ENCODE data around the gene IQGAP2.
"Not testable (repeated sequence)": the region's sequence is repeated elsewhere in the genome, so short reads cannot be mapped to it uniquely, and the experiment has no call there.

GRCh38 chr5:76437507-76437906 is 34.4 kb downstream of the IQGAP2 start:
- not testable (repeated sequence) for TF ChIP-seq PPARA (CRISPR knock-in tag; IDR thresholded peaks at IDR 0.05; ENCODE audit: borderline replicate concordance); ZFP30 (CRISPR knock-in tag; IDR thresholded peaks at IDR 0.05); TCF4 (CRISPR knock-in tag; IDR thresholded peaks at IDR 0.05; ENCODE audit: borderline replicate concordance); ARNTL (CRISPR knock-in tag; IDR thresholded peaks at IDR 0.05; ENCODE audit: borderline replicate concordance, low read depth); POU6F1 (CRISPR knock-in tag; IDR thresholded peaks at IDR 0.05; ENCODE audit: borderline replicate concordance, low read depth); OSR1 (CRISPR knock-in tag; IDR thresholded peaks at IDR 0.05)

All from SK-N-SH treated with all-trans-retinoic acid at 6 μM for 48 hours (cell line).